ENCODE results near the gene SLIT1.

The SLIT1 gene

DNA sequence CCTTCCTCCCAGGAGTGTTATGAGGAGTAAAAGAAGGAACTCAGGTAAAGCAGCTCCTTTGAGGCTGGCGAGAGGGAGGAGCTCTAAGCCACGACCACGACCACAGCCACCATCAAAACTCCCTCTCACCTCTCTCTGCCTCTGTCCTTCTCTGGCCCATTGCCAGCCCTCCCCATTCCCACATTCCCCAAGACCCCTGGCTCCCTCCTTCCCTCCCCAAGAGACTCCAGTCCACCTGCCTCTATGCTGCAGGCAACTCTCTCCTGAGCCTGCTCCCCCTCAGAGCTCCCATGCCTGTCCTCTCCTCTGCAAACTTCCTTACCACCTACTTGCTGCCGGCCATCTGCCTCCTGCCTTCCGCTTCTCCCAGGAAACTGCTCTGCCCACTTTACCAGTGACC is 9.5 kb downstream of the SLIT1 start:
- TF ChIP-seq, protein P1, sequence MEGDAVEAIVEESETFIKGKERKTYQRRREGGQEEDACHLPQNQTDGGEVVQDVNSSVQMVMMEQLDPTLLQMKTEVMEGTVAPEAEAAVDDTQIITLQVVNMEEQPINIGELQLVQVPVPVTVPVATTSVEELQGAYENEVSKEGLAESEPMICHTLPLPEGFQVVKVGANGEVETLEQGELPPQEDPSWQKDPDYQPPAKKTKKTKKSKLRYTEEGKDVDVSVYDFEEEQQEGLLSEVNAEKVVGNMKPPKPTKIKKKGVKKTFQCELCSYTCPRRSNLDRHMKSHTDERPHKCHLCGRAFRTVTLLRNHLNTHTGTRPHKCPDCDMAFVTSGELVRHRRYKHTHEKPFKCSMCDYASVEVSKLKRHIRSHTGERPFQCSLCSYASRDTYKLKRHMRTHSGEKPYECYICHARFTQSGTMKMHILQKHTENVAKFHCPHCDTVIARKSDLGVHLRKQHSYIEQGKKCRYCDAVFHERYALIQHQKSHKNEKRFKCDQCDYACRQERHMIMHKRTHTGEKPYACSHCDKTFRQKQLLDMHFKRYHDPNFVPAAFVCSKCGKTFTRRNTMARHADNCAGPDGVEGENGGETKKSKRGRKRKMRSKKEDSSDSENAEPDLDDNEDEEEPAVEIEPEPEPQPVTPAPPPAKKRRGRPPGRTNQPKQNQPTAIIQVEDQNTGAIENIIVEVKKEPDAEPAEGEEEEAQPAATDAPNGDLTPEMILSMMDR (IDR thresholded peaks at IDR 0.05; ENCODE audit: control insufficient read depth, insufficient read depth, low read depth, low read length, missing control alignments) = no peak
- no peak overlapping the region for H3K4me3 ChIP-seq (ENCODE audit: control insufficient read depth, low read depth, low read length)
- no peak for DNase-seq (ENCODE audit: low read depth)

DNA sequence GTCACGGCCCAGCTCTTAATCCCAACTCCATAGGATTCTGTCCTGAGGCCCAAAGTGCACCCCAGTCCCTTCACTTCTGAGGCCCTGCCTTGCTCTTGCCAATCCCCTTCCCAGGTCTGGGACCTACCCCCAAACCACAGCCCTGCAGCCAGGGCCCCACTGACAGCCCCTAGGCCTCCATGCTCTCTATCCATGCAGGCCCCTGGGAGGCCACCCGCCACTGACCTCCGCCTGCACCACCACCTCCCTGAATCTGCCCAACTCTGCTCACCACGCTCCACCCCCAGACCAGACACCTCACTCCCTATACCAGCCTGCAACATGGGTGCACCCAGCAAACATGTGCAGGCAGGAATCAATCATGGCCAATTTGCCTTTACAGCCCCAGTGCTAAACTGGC is 10.2 kb downstream of the SLIT1 start:
- DNase-seq (ENCODE audit: low read depth) = no peak
- no peak overlapping the region for H3K4me3 ChIP-seq (ENCODE audit: control insufficient read depth, low read depth, low read length)
- TF ChIP-seq, protein P1 (IDR thresholded peaks at IDR 0.05; ENCODE audit: control insufficient read depth, insufficient read depth, low read depth, low read length, missing control alignments) = no peak

DNA sequence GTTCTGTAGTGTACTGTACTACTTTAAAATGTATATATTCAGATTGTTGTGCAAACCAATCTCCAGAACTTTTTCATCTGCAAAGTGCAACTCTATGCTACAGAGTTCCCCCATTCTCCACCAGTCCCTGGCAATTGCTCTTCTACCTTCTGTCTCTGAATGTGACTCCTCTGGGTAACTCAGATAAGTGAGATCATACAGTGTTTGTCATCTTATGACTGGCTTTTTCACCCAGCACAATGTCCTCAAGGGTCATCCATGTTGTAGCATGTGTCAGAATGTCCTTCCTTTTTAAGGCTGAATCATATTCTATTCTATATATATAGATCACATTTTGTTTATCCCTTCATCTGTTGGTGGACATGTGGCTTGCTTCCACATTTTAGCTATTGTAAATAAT is 10.8 kb downstream of the SLIT1 start:
- no peak overlapping the region for H3K4me3 ChIP-seq (ENCODE audit: control insufficient read depth, low read depth, low read length)
- DNase-seq (ENCODE audit: low read depth) = no peak
- TF ChIP-seq, protein P1 (IDR thresholded peaks at IDR 0.05; ENCODE audit: control insufficient read depth, insufficient read depth, low read depth, low read length, missing control alignments) = no peak

DNA sequence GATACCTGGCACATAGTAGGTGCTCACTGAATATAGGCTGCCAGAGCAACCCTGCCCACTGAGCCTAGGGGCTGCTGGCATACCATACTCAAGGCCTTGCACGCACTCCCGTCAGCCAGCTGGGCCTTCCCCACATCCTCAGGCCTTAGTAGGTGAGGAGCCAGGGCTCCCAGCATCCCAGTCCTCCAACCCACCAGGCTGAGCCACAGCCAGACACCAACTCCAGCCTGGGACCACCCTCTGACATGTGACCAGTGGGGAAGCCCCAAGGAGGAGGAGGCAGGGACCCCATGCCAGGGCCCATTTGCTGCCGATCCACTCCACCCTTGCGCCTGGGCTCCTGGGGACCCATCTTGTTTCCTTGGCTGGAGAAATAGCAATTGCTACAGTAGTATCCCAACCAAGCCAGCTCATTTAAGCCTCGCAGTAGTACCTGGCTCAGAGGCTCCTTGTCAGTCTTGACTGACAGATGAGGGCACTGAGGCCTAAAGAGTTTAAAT is 11.4 kb downstream of the SLIT1 start:
- H3K4me3 ChIP-seq (ENCODE audit: control insufficient read depth, low read depth, low read length) = no peak overlapping the region

DNA sequence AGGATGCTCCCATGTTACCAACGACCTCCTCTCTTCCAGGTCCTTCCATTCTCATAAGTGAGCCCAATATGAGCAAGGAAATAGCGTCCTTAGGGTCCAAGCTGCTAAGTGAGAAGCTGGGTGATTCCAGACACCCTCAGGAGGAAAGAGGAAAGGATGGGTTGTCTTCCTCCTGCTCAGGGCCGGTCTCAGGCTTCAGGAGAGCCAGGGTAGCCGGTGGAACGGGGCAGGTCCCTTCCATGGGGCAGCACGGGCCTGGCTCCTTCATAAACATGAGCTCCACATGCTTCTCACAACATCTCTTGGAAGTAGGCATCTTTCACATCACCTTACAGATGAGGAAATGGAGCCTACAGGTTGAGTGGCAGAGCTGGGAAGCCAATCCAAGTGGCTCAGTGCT is 12.7 kb downstream of the SLIT1 start:
- H3K4me3 ChIP-seq (ENCODE audit: control insufficient read depth, low read depth, low read length) = no peak overlapping the region
- TF ChIP-seq, protein P1 (IDR thresholded peaks at IDR 0.05; ENCODE audit: control insufficient read depth, insufficient read depth, low read depth, low read length, missing control alignments) = no peak
- no peak for DNase-seq (ENCODE audit: low read depth)

More for the DNA sequence above, 11.4 kb downstream of the SLIT1 start:
- TF ChIP-seq, protein P1 (IDR thresholded peaks at IDR 0.05; ENCODE audit: control insufficient read depth, insufficient read depth, low read depth, low read length, missing control alignments) = no peak
- no peak for DNase-seq (ENCODE audit: low read depth)

DNA sequence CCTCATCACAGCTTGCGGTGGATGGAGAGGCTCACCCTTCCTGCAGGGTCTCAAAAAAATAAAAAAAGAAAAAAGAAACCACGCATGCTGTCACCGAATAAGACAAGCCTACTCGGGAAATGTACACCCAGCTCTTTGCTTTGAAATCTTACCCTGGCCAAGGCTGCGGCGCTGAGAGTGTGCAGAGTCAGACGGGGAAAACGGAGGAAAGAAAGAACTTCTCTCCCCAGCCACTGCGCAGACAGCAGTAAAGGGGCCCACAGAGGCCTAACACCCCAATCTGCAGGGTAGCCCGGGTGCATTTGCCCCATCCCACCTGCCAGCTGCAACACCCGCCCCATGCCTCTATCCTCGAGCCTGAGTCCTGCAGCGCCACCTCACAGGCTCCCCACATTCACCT is 14.8 kb downstream of the SLIT1 start:
- H3K4me3 ChIP-seq (ENCODE audit: control insufficient read depth, low read depth, low read length) = no peak overlapping the region
- TF ChIP-seq, protein P1 (IDR thresholded peaks at IDR 0.05; ENCODE audit: control insufficient read depth, insufficient read depth, low read depth, low read length, missing control alignments) = no peak
- DNase-seq (ENCODE audit: low read depth) = no peak
